ENCODE measurements around the gene SYT1. TPM values are rescaled to one million over a fixed set of nuclear protein-coding genes. Genes with fewer than 3 reads are reported as not detected.

The SYT1 gene
- total RNA-seq, 1 donor = not detected

DNA sequence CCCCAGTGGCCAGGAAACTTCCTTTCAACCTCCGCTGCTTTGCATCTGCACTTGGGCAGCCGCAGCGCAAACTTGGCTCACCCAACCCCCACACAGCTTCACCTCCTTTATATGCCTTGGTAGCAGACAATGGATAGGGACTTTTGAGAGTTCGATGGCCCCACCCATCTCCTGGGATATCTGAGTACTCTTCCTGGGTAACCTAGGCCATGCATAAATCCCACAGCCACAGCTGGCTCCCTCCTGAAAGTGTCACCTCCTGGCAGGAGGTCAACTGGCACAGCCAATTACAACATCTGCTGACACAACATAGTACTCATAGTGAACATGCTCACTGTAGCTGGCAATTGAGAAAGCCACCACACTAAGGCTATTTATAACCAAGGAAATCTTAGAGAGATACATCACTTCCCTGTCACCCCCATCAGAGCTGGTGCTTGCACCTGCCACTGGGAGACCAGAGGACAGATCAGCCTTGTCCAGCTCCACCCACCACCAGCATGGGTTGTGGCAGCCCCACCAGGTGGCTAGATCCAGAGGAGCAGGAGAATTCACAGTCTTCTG lies 410.0 kb downstream of the SYT1 start:
- H3K4me1 ChIP-seq (ENCODE audit: insufficient read depth, low read length) = no peaks in the 10 kb centered on the region
- H3K9me3 ChIP-seq (ENCODE audit: low read depth, low read length) = no peaks in the 10 kb centered on the region
- H3K27ac ChIP-seq (ENCODE audit: low read depth, low read length) = no peak overlapping the region
- H3K4me2 ChIP-seq (ENCODE audit: insufficient read depth, low read length) = no peak overlapping the region
- no peaks in the 10 kb centered on the region for H3K36me3 ChIP-seq (ENCODE audit: insufficient read depth, low read length)
- DNase-seq (ENCODE audit: insufficient read length, low spot score, missing footprints) = no peak
- H3K79me2 ChIP-seq (ENCODE audit: insufficient read depth, low read length) = no peaks in the 10 kb centered on the region
- no peak overlapping the region for H2AFZ ChIP-seq (ENCODE audit: low read length)
- H3K27me3 ChIP-seq (ENCODE audit: insufficient read depth, low read length) = no peaks in the 10 kb centered on the region
- no peak overlapping the region for H3K4me3 ChIP-seq (ENCODE audit: insufficient read depth, low read length)
- TF ChIP-seq, protein P1, sequence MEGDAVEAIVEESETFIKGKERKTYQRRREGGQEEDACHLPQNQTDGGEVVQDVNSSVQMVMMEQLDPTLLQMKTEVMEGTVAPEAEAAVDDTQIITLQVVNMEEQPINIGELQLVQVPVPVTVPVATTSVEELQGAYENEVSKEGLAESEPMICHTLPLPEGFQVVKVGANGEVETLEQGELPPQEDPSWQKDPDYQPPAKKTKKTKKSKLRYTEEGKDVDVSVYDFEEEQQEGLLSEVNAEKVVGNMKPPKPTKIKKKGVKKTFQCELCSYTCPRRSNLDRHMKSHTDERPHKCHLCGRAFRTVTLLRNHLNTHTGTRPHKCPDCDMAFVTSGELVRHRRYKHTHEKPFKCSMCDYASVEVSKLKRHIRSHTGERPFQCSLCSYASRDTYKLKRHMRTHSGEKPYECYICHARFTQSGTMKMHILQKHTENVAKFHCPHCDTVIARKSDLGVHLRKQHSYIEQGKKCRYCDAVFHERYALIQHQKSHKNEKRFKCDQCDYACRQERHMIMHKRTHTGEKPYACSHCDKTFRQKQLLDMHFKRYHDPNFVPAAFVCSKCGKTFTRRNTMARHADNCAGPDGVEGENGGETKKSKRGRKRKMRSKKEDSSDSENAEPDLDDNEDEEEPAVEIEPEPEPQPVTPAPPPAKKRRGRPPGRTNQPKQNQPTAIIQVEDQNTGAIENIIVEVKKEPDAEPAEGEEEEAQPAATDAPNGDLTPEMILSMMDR (IDR thresholded peaks at IDR 0.05; ENCODE audit: extremely low read depth, low read depth, low read length) = no peak
- no peaks in the 10 kb centered on the region for H4K20me1 ChIP-seq (ENCODE audit: insufficient read depth, low read length)

- Histone ChIP-seq H3K36me3 (ENCODE audit: insufficient read depth, low read length) (no peaks in the 10 kb centered on the region), H3K4me1 (ENCODE audit: insufficient read depth, low read length) (no peaks in the 10 kb centered on the region), H3K4me2 (ENCODE audit: insufficient read depth, low read length) (no peak overlapping the region), H3K79me2 (ENCODE audit: insufficient read depth, low read length) (no peaks in the 10 kb centered on the region), H3K4me3 (ENCODE audit: insufficient read depth, low read length) (no peak overlapping the region), H3K27ac (ENCODE audit: low read depth, low read length) (no peak overlapping the region), H3K27me3 (ENCODE audit: insufficient read depth, low read length) (no peaks in the 10 kb centered on the region), H3K9me3 (ENCODE audit: low read depth, low read length) (no peaks in the 10 kb centered on the region), H4K20me1 (ENCODE audit: insufficient read depth, low read length) (no peaks in the 10 kb centered on the region), H2AFZ (ENCODE audit: low read length) (no peak overlapping the region)
- TF ChIP-seq, protein P1 (IDR thresholded peaks at IDR 0.05; ENCODE audit: extremely low read depth, low read depth, low read length) = no peak
- DNase-seq (ENCODE audit: insufficient read length, low spot score, missing footprints) = no peak
Measured at GRCh38 chr12:79275631-79276030, 411.1 kb downstream of the SYT1 start.

DNA sequence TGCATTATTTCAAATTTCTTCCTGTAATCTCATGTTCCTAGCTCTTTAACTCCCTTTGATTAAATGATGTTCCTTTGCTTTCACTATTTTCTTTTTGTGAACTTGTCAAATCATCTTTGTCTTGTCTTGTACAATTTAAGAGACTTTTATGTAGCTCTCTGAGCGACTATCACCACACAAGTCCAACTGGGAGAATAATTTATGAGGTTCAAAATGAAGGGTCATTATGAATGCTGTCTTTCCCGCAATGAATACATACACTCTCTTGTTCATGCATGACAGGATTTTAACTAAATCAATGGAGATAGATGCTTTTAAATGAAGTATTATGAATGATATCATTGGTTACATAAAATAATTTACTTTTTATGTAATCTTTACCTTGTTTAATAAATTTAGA lies 418.8 kb downstream of the SYT1 start:
- Histone ChIP-seq H3K27ac (ENCODE audit: low read depth, low read length) (no peak overlapping the region), H3K4me2 (ENCODE audit: insufficient read depth, low read length) (no peak overlapping the region), H3K4me3 (ENCODE audit: insufficient read depth, low read length) (no peak overlapping the region), H3K27me3 (ENCODE audit: insufficient read depth, low read length) (no peaks in the 10 kb centered on the region), H3K9me3 (ENCODE audit: low read depth, low read length) (no peaks in the 10 kb centered on the region), H4K20me1 (ENCODE audit: insufficient read depth, low read length) (no peaks in the 10 kb centered on the region), H3K4me1 (ENCODE audit: insufficient read depth, low read length) (no peaks in the 10 kb centered on the region), H3K79me2 (ENCODE audit: insufficient read depth, low read length) (no peaks in the 10 kb centered on the region), H3K36me3 (ENCODE audit: insufficient read depth, low read length) (no peaks in the 10 kb centered on the region), H2AFZ (ENCODE audit: low read length) (no peak overlapping the region)
- DNase-seq (ENCODE audit: insufficient read length, low spot score, missing footprints) = no peak
- TF ChIP-seq, protein P1 (IDR thresholded peaks at IDR 0.05; ENCODE audit: extremely low read depth, low read depth, low read length) = no peak

DNA sequence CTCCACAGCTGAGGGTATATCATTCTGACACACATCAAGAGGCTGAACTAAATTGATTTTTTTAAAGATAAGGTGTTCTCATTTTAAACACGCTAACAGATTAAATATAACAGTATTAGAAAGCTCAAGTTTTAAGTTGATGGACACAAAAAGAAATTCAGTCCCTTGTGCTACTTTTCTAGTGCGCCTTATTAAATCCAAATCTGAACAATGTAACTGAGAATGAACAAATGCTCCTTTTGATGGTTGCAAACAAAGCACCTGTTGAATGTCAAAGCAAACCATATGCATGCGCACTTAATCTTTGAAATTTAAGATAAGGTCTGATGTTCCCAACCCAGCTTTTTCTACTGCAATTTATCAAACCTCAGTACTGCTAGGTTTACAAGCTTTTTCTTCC lies 424.3 kb downstream of the SYT1 start:
- no peaks in the 10 kb centered on the region for H3K4me1 ChIP-seq (ENCODE audit: insufficient read depth, low read length)
- DNase-seq (ENCODE audit: insufficient read length, low spot score, missing footprints) = no peak
- TF ChIP-seq, protein P1 (IDR thresholded peaks at IDR 0.05; ENCODE audit: extremely low read depth, low read depth, low read length) = no peak

More for the DNA sequence above, 424.3 kb downstream of the SYT1 start:
- no peaks in the 10 kb centered on the region for H4K20me1 ChIP-seq (ENCODE audit: insufficient read depth, low read length)
- H3K27me3 ChIP-seq (ENCODE audit: insufficient read depth, low read length) = no peaks in the 10 kb centered on the region
- H3K4me3 ChIP-seq (ENCODE audit: insufficient read depth, low read length) = no peak overlapping the region
- no peak overlapping the region for H2AFZ ChIP-seq (ENCODE audit: low read length)
- no peaks in the 10 kb centered on the region for H3K36me3 ChIP-seq (ENCODE audit: insufficient read depth, low read length)
- no peak overlapping the region for H3K27ac ChIP-seq (ENCODE audit: low read depth, low read length)
- H3K9me3 ChIP-seq (ENCODE audit: low read depth, low read length) = no peaks in the 10 kb centered on the region
- no peak overlapping the region for H3K4me2 ChIP-seq (ENCODE audit: insufficient read depth, low read length)
- no peaks in the 10 kb centered on the region for H3K79me2 ChIP-seq (ENCODE audit: insufficient read depth, low read length)

Data from osteoblast (primary cell).